HCT116 (cell line): Measurements from ENCODE around the gene SDK1. TPM values are rescaled to one million over a fixed set of nuclear protein-coding genes. Genes with fewer than 3 reads are reported as not detected.

Source experiments
- ATAC-seq: fragments of 200-7000 bp; cut with Tn5 transposase; 2 replicates; pipeline ENCODE4 v1.9.1; 2020; ENCODE audit warnings: mild to moderate bottlenecking, moderate library complexity
- BruUV-seq: library from RNA; stranded (reverse); fragments of 400-500 nt; replicated peaks from 2 replicates; lab custom pipeline; 2021; lab: Mats Ljungman, UMichigan
- CTCF ChIA-PET: fragments of 300-600 bp; sonication (Branson Sonifier 250); formaldehyde crosslinking; loops from one replicate; lab custom pipeline; 2021; ENCODE audit warnings: antibody characterized with exemption; lab: Charles Lee
- POLR2A ChIA-PET: fragments of 300-600, 350-600 bp; sonication (Branson Sonifier 250); formaldehyde crosslinking; loops from one replicate; lab custom pipeline; 2021; ENCODE audit warnings: antibody characterized with exemption; lab: Charles Lee
- RAD21 ChIA-PET, 2 experiments: fragments of 300-600 bp; sonication (Branson Sonifier 250); formaldehyde crosslinking; loops; one replicate each; lab custom pipeline; 2023; ENCODE audit warnings: low total read pairs in 2 of 2; ENCODE audit not compliant: uncharacterized antibody in 2 of 2, unreplicated experiment in 2 of 2, low non-redundant PET in 1 of 2; lab: Charles Lee
- DNase-seq: peaks from one replicate; pipeline ENCODE4 v3.0.0-alpha.2; 2010; ENCODE audit warnings: low read depth, low spot score
- H2AFZ ChIP-seq: fragments of 200-600 bp; shearing (Covaris generic), sonication (generic); 2 replicates; pipeline ENCODE4 v1.6.1; 2017; ENCODE audit warnings: low read depth, mixed run types, mixed read lengths, antibody characterized with exemption, low read length; ENCODE audit not compliant: poor library complexity, severe bottlenecking
- H3K27ac ChIP-seq: 2 replicates; pipeline ENCODE4 v1.5.1; 2012; ENCODE audit warnings: low read depth, low read length
- H3K27me3 ChIP-seq: fragments of 200-600 bp; sonication (generic); 2 replicates; pipeline ENCODE4 v1.6.1; 2016; ENCODE audit warnings: mixed run types, low read length, mixed read lengths; ENCODE audit not compliant: insufficient read depth
- H3K36me3 ChIP-seq, 2 experiments: fragments of 200-500 bp in 1 of 2; fragments of 200-600 bp in 1 of 2; sonication (Bioruptor generic) in 1 of 2; sonication (generic) in 1 of 2; 2 replicates each; pipeline versions ENCODE4 v1.5.1 to v1.6.1; 2014 to 2016; ENCODE audit warnings: low read length in 2 of 2, inconsistent platforms in 1 of 2, mixed read lengths in 1 of 2, mixed run types in 1 of 2; ENCODE audit not compliant: insufficient read depth in 2 of 2, control insufficient read depth in 1 of 2
- H3K4me1 ChIP-seq, 2 experiments: fragments of 200-600 bp in 1 of 2; sonication (generic) in 1 of 2; 2 replicates each; pipeline versions ENCODE4 v1.5.1 to v1.6.1; 2012 to 2017; ENCODE audit warnings: low read length in 2 of 2, inconsistent platforms in 1 of 2, mild to moderate bottlenecking in 1 of 2, mixed read lengths in 1 of 2, mixed run types in 1 of 2, moderate library complexity in 1 of 2; ENCODE audit not compliant: insufficient read depth in 2 of 2, control insufficient read depth in 1 of 2
- H3K4me2 ChIP-seq: fragments of 200-600 bp; sonication (generic); 2 replicates; pipeline ENCODE4 v1.6.1; 2017; ENCODE audit warnings: mixed run types, low read length, mixed read lengths
- H3K4me3 ChIP-seq, 2 experiments: fragments of 200-600 bp in 1 of 2; sonication (generic) in 1 of 2; replicated peaks in 1 of 2; 2 replicates each; pipeline ENCODE4 v1.5.1; 2011 to 2016; ENCODE audit warnings: low read length in 2 of 2, control low read depth in 1 of 2, low read depth in 1 of 2, mild to moderate bottlenecking in 1 of 2, mixed read lengths in 1 of 2, mixed run types in 1 of 2
- H3K79me2 ChIP-seq: fragments of 200-600 bp; sonication (generic); 2 replicates; pipeline ENCODE4 v1.6.1; 2017; ENCODE audit warnings: mild to moderate bottlenecking, mixed run types, low read length, moderate library complexity, mixed read lengths; ENCODE audit not compliant: insufficient read depth
- H3K9ac ChIP-seq: fragments of 200-600 bp; sonication (generic); 2 replicates; pipeline ENCODE4 v1.6.1; 2016; ENCODE audit warnings: low read length, mixed read lengths
- H3K9me2 ChIP-seq: fragments of 200-600 bp; sonication (generic), shearing (Covaris generic); 2 replicates; pipeline ENCODE4 v1.6.1; 2017; ENCODE audit warnings: mixed run types, mild to moderate bottlenecking, moderate library complexity; ENCODE audit not compliant: insufficient read depth
- H3K9me3 ChIP-seq, 2 experiments: fragments of 200-500 bp in 1 of 2; fragments of 200-600 bp in 1 of 2; sonication (Bioruptor generic) in 1 of 2; sonication (generic) in 1 of 2; 2 replicates each; pipeline ENCODE4 v1.6.1; 2014 to 2017; ENCODE audit warnings: low read length in 2 of 2, mixed read lengths in 2 of 2, inconsistent platforms in 1 of 2, low read depth in 1 of 2, mild to moderate bottlenecking in 1 of 2, mixed run types in 1 of 2, moderate library complexity in 1 of 2; ENCODE audit not compliant: control insufficient read depth in 1 of 2, insufficient read depth in 1 of 2
- H4K20me1 ChIP-seq: fragments of 200-600 bp; sonication (generic), shearing (Covaris generic); 2 replicates; pipeline ENCODE4 v1.6.1; 2017; ENCODE audit warnings: mixed run types, mild to moderate bottlenecking, moderate library complexity; ENCODE audit not compliant: insufficient read depth
- CBX3 ChIP-seq: IDR thresholded peaks from 2 replicates; pipeline ENCODE4 v1.6.1; 2012; ENCODE audit warnings: low read depth
- CEBPB ChIP-seq: IDR thresholded peaks from 2 replicates; pipeline ENCODE4 v1.6.1; 2012; ENCODE audit warnings: low read depth
- EGR1 ChIP-seq: IDR thresholded peaks from 2 replicates; pipeline ENCODE4 v1.6.1; 2012; ENCODE audit warnings: low read depth
- ELF1 ChIP-seq: IDR thresholded peaks from 2 replicates; pipeline ENCODE4 v1.6.1; 2012; ENCODE audit warnings: low read depth, borderline replicate concordance
- EZH2 ChIP-seq: fragments of 200-600 bp; sonication (generic); IDR thresholded peaks from 2 replicates; pipeline ENCODE4 v1.6.1; 2017; ENCODE audit warnings: antibody characterized with exemption, mixed run types
- EZH2phosphoT487 ChIP-seq: fragments of 200-600 bp; IDR thresholded peaks from 2 replicates; pipeline ENCODE4 v1.6.1; 2018; ENCODE audit warnings: antibody characterized with exemption, borderline replicate concordance
- FOSL1 ChIP-seq: IDR thresholded peaks from 2 replicates; pipeline ENCODE4 v1.6.1; 2012; ENCODE audit warnings: low read depth
- JUND ChIP-seq: IDR thresholded peaks from 2 replicates; pipeline ENCODE4 v1.6.1; 2012
- POLR2A ChIP-seq: IDR thresholded peaks from 2 replicates; pipeline ENCODE4 v1.7.0; 2011; ENCODE audit warnings: borderline replicate concordance; ENCODE audit not compliant: insufficient read depth, insufficient read length; ENCODE audit errors: extremely low read depth
- POLR2AphosphoS5 ChIP-seq: IDR thresholded peaks from 2 replicates; pipeline ENCODE4 v1.6.1; 2011; ENCODE audit warnings: mild to moderate bottlenecking, low read depth, low read length, moderate library complexity
- RAD21 ChIP-seq: IDR thresholded peaks from 2 replicates; pipeline ENCODE4 v1.6.1; 2012; ENCODE audit warnings: low read depth, mild to moderate bottlenecking
- SIN3A ChIP-seq: IDR thresholded peaks from 2 replicates; pipeline ENCODE4 v1.6.1; 2012; ENCODE audit warnings: low read depth
- TCF7L2 ChIP-seq: IDR thresholded peaks from 2 replicates; pipeline ENCODE4 v1.7.0; 2011; ENCODE audit warnings: borderline replicate concordance, inconsistent platforms; ENCODE audit not compliant: insufficient read depth, insufficient read length; ENCODE audit errors: extremely low read depth
- YY1 ChIP-seq: IDR thresholded peaks from 2 replicates; pipeline ENCODE4 v1.6.1; 2011; ENCODE audit warnings: low read length, low read depth, moderate library complexity, mild to moderate bottlenecking; ENCODE audit not compliant: insufficient replicate concordance; ENCODE audit errors: extremely low read depth
- ZFX ChIP-seq: fragments of 450-650 bp; IDR thresholded peaks from 2 replicates; pipeline ENCODE4 v1.6.1; 2017
- ZNF274 ChIP-seq: fragments of 200-500 bp; sonication (Bioruptor generic); IDR thresholded peaks from 2 replicates; pipeline ENCODE4 v1.6.1; 2014; ENCODE audit warnings: mild to moderate bottlenecking, low read depth, low read length, inconsistent platforms
- intact Hi-C: fragments of 100-400 bp; cut with micrococcal nuclease; formaldehyde crosslinking; loops from 2 replicates; pipeline ENCODE4 v1.10.0; 2022
- total RNA-seq: library from RNA; stranded (reverse); gene quantifications from one replicate; pipeline ENCODE4 v1.2.1, GENCODE V29; 2021; ENCODE audit not compliant: unreplicated experiment
- TF ChIP-seq, protein P1 (sequence below): IDR thresholded peaks from 2 replicates; pipeline ENCODE4 v1.6.1; 2012
- TF ChIP-seq, protein P2 (sequence below), 3 experiments: fragments of 200-600 bp in 1 of 3; sonication (generic) in 1 of 3; IDR thresholded peaks in 2 of 3; conservative IDR thresholded peaks in 1 of 3; 2 replicates each; pipeline ENCODE4 v1.5.1; 2012 to 2017; ENCODE audit warnings: low read depth in 2 of 3, low read length in 2 of 3, antibody characterized with exemption in 1 of 3, borderline replicate concordance in 1 of 3, control low read depth in 1 of 3, mild to moderate bottlenecking in 1 of 3, mixed read lengths in 1 of 3, mixed run types in 1 of 3, moderate library complexity in 1 of 3; ENCODE audit not compliant: insufficient read depth in 1 of 3
- TF ChIP-seq, protein P3 (sequence below): IDR thresholded peaks from 2 replicates; pipeline ENCODE4 v1.6.1; 2012; ENCODE audit warnings: low read depth
- TF ChIP-seq, protein P4 (sequence below): IDR thresholded peaks from 2 replicates; pipeline ENCODE4 v1.6.1; 2011; ENCODE audit warnings: mild to moderate bottlenecking, low read length, moderate library complexity; ENCODE audit not compliant: insufficient replicate concordance; ENCODE audit errors: extremely low read depth

SDK1 gene
- total RNA-seq, 1 experiment from 2014 or later = 0.05 TPM

DNA sequence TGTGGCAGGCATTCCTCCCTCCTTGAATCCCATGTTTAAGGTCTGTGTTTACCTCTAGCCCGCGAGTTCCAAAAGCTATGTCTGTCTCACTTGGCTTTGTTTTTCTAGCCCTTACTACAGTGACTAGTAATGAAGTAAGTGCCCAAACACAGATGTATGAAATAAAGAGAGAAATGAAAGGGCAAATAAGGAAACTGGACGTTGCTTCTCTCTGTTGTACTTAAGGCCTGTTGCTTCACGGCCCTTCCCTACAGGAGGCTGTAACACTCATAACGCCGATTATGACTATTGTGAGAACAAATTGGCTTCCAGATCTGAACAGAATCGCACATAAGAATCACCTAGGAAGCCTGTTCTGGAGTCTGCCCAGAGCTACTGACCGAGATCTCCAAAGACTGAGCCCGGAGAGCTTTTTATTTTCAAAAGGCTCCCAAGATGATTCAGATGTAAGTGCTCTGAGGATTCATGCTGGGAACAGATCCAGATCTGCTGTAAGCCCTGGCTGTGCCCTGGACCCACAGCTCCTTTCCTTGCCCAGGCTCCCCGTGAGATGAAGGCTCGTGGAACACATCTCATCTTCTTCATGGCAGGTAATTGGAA, 432.6 kb downstream of the SDK1 start:
- ChIA-PET POLR2A (no interaction called here), CTCF (no interaction called here)

More for the DNA sequence above, 432.6 kb downstream of the SDK1 start:
- Histone ChIP-seq H3K79me2 (no peaks in the 10 kb centered on the region), H3K27ac (no peak overlapping the region), H3K36me3 (no peaks in the 10 kb centered on the region), H3K27me3 (peaks cover 6% of the 10 kb centered on the region), H3K9me2 (no peaks in the 10 kb centered on the region), H3K4me2 (no peak overlapping the region), H3K9me3 (peaks cover 4 to 6% of the 10 kb centered on the region in 2 experiments; a peak in 3 of 4 replicates), H3K4me3 (no peak overlapping the region), H3K9ac (no peak overlapping the region), H2AFZ (no peak overlapping the region), H3K4me1 (no peaks in the 10 kb centered on the region), H4K20me1 (no peaks in the 10 kb centered on the region)
- DNase-seq = no peak
- RAD21 ChIA-PET = no interaction called here
- TF ChIP-seq, protein P1, sequence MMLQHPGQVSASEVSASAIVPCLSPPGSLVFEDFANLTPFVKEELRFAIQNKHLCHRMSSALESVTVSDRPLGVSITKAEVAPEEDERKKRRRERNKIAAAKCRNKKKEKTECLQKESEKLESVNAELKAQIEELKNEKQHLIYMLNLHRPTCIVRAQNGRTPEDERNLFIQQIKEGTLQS = no peak
- TF ChIP-seq SIN3A (no peak), ZFX (no peak), EZH2 (no peak), POLR2A (no peak), YY1 (no peak), FOSL1 (no peak), TCF7L2 (no peak), RAD21 (no peak), ELF1 (no peak), POLR2AphosphoS5 (no peak), EGR1 (no peak), CBX3 (no peak), EZH2phosphoT487 (no peak), ZNF274 (no peak), JUND (no peak), CEBPB (no peak)
- TF ChIP-seq, protein P2, sequence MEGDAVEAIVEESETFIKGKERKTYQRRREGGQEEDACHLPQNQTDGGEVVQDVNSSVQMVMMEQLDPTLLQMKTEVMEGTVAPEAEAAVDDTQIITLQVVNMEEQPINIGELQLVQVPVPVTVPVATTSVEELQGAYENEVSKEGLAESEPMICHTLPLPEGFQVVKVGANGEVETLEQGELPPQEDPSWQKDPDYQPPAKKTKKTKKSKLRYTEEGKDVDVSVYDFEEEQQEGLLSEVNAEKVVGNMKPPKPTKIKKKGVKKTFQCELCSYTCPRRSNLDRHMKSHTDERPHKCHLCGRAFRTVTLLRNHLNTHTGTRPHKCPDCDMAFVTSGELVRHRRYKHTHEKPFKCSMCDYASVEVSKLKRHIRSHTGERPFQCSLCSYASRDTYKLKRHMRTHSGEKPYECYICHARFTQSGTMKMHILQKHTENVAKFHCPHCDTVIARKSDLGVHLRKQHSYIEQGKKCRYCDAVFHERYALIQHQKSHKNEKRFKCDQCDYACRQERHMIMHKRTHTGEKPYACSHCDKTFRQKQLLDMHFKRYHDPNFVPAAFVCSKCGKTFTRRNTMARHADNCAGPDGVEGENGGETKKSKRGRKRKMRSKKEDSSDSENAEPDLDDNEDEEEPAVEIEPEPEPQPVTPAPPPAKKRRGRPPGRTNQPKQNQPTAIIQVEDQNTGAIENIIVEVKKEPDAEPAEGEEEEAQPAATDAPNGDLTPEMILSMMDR (IDR thresholded peaks at IDR 0.05 in 2 of 3, conservative IDR thresholded peaks at IDR 0.05 in 1 of 3; ENCODE audit: borderline replicate concordance in 1 of 3, insufficient read depth in 1 of 3, low read depth in 2 of 3, low read length in 2 of 3) = no peak
- TF ChIP-seq, protein P3, sequence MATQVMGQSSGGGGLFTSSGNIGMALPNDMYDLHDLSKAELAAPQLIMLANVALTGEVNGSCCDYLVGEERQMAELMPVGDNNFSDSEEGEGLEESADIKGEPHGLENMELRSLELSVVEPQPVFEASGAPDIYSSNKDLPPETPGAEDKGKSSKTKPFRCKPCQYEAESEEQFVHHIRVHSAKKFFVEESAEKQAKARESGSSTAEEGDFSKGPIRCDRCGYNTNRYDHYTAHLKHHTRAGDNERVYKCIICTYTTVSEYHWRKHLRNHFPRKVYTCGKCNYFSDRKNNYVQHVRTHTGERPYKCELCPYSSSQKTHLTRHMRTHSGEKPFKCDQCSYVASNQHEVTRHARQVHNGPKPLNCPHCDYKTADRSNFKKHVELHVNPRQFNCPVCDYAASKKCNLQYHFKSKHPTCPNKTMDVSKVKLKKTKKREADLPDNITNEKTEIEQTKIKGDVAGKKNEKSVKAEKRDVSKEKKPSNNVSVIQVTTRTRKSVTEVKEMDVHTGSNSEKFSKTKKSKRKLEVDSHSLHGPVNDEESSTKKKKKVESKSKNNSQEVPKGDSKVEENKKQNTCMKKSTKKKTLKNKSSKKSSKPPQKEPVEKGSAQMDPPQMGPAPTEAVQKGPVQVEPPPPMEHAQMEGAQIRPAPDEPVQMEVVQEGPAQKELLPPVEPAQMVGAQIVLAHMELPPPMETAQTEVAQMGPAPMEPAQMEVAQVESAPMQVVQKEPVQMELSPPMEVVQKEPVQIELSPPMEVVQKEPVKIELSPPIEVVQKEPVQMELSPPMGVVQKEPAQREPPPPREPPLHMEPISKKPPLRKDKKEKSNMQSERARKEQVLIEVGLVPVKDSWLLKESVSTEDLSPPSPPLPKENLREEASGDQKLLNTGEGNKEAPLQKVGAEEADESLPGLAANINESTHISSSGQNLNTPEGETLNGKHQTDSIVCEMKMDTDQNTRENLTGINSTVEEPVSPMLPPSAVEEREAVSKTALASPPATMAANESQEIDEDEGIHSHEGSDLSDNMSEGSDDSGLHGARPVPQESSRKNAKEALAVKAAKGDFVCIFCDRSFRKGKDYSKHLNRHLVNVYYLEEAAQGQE = no peak
- TF ChIP-seq, protein P4, sequence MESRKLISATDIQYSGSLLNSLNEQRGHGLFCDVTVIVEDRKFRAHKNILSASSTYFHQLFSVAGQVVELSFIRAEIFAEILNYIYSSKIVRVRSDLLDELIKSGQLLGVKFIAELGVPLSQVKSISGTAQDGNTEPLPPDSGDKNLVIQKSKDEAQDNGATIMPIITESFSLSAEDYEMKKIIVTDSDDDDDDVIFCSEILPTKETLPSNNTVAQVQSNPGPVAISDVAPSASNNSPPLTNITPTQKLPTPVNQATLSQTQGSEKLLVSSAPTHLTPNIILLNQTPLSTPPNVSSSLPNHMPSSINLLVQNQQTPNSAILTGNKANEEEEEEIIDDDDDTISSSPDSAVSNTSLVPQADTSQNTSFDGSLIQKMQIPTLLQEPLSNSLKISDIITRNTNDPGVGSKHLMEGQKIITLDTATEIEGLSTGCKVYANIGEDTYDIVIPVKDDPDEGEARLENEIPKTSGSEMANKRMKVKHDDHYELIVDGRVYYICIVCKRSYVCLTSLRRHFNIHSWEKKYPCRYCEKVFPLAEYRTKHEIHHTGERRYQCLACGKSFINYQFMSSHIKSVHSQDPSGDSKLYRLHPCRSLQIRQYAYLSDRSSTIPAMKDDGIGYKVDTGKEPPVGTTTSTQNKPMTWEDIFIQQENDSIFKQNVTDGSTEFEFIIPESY = no peak
- no peak for ATAC-seq
- no TSS peak for BruUV-seq
- intact Hi-C loops = no loop called here
